Lung (tissue), 12 donors: ENCODE results near the gene PAK6. TPM values are rescaled to one million over a fixed set of nuclear protein-coding genes. Genes with fewer than 3 reads are reported as not detected.

Experiments used
- ATAC-seq: fragments of 200-7000 bp; cut with Tn5 transposase; one replicate; pipeline ENCODE4 v1.9.1; 2020; ENCODE audit warnings: moderate number of reproducible peaks; ENCODE audit not compliant: insufficient read depth, low FRiP score
- DNase-seq, 3 donors: peaks; one replicate each; pipeline ENCODE4 v3.0.0-alpha.2; 2013 to 2017
- H3K27ac ChIP-seq, 2 donors: one replicate each; pipeline ENCODE4 v1.5.1; 2013; ENCODE audit warnings: mild to moderate bottlenecking in 2 of 2, moderate library complexity in 2 of 2, control low read depth in 1 of 2, inconsistent platforms in 1 of 2, low read depth in 1 of 2, low read length in 1 of 2
- H3K27me3 ChIP-seq, 3 donors: one replicate each; pipeline ENCODE4 v1.5.1; 2013; ENCODE audit warnings: low read length in 2 of 3; ENCODE audit not compliant: control insufficient read depth in 3 of 3, insufficient read depth in 3 of 3
- H3K36me3 ChIP-seq, 4 donors: one replicate each; pipeline ENCODE4 v1.5.1; 2013; ENCODE audit warnings: low read length in 4 of 4, mild to moderate bottlenecking in 1 of 4, moderate library complexity in 1 of 4; ENCODE audit not compliant: control insufficient read depth in 4 of 4, insufficient read depth in 4 of 4
- H3K4me1 ChIP-seq, 5 donors: one replicate each; pipeline ENCODE4 v1.5.1; 2013; ENCODE audit warnings: low read length in 5 of 5, mild to moderate bottlenecking in 2 of 5, moderate library complexity in 1 of 5; ENCODE audit not compliant: control insufficient read depth in 5 of 5, insufficient read depth in 5 of 5
- H3K4me3 ChIP-seq: one replicate; pipeline ENCODE4 v1.5.1; 2013; ENCODE audit warnings: mild to moderate bottlenecking, control low read depth, moderate library complexity
- H3K9ac ChIP-seq, 2 donors: one replicate each; pipeline ENCODE4 v1.5.1; 2013; ENCODE audit warnings: low read length in 2 of 2, control low read depth in 1 of 2; ENCODE audit not compliant: insufficient read depth in 1 of 2
- H3K9me3 ChIP-seq, 4 donors: one replicate each; pipeline ENCODE4 v1.5.1; 2013; ENCODE audit warnings: low read length in 3 of 4, mild to moderate bottlenecking in 1 of 4, moderate library complexity in 1 of 4; ENCODE audit not compliant: control insufficient read depth in 4 of 4, insufficient read depth in 3 of 4
- CTCF ChIP-seq: IDR thresholded peaks from 2 replicates; pipeline ENCODE4 v1.5.1; 2012; ENCODE audit warnings: mild to moderate bottlenecking; ENCODE audit errors: control extremely low read depth, extremely low read depth
- WGBS, 2 donors: extraction: QIAGEN DNeasy Blood & Tissue Kit; methylation state at CpG; one replicate each; pipeline ENCODE4 v1.1.7; 2013; 5-methylcytosine and 5-hydroxymethylcytosine counted together
- polyA plus RNA-seq, 2 donors: library from polyadenylated mRNA; stranded (reverse); fragments of 200-250 nt; gene quantifications; one replicate each; pipeline ENCODE4 v1.2.1, GENCODE V29; 2013
- total RNA-seq, 2 donors: library from RNA; depleted of rRNA in 1 of 2; stranded (reverse); fragments of >200 nt in 1 of 2; gene quantifications; one replicate each; pipeline ENCODE4 v1.2.1, GENCODE V29; 2014 to 2021
- donor health status: control.
- donor health status: control.
- donor health status: Bipolar disorder and iron deficiency.
- donor health status: healthy.
- donor health status: DM: yes; HTN: yes; CAD: no.

PAK6 gene
- total and polyA plus RNA-seq, 4 donors = 5.8 to 10.4 (median 7.2) TPM

- Histone ChIP-seq H3K27ac (no peak overlapping the region), H3K4me3 (no peak overlapping the region), H3K36me3 (peaks cover 0 to 2% (median 0%) of the 10 kb centered on the region in 4 donors), H3K27me3 (peaks cover 3 to 33% (median 31%) of the 10 kb centered on the region in 3 donors), H3K9ac (no peak overlapping the region), H3K9me3 (no peaks in the 10 kb centered on the region), H3K4me1 (peaks cover 0 to 23% (median 7%) of the 10 kb centered on the region in 5 donors)
- TF ChIP-seq CTCF = no peak
- DNase-seq (no peak), ATAC-seq (no peak)
- WGBS, 2 donors = 68 to 74% methylated on average over 10 of the region's 10 CpGs
Observed at GRCh38 chr15:40278026-40278425, 39.2 kb downstream of the PAK6 start.

- Histone ChIP-seq H3K4me3 (no peak overlapping the region), H3K9ac (no peak overlapping the region), H3K4me1 (peaks cover 0 to 23% (median 8%) of the 10 kb centered on the region in 5 donors), H3K27ac (no peak overlapping the region), H3K27me3 (peaks cover 3 to 46% (median 42%) of the 10 kb centered on the region in 3 donors), H3K9me3 (no peaks in the 10 kb centered on the region), H3K36me3 (peaks cover 0 to 2% (median 0%) of the 10 kb centered on the region in 4 donors)
- WGBS, 2 donors = 24 to 36% methylated on average over 40 of the region's 40 CpGs
- DNase-seq (peak; percentile 67 to 77 (median 69)), ATAC-seq (peak; percentile 49)
- peak; percentile 96 for TF ChIP-seq CTCF
Observed at GRCh38 chr15:40279437-40280141, 40.7 kb downstream of the PAK6 start.

- Histone ChIP-seq H3K4me1 (peaks cover 0 to 31% (median 8%) of the 10 kb centered on the region in 5 donors), H3K27ac (no peak overlapping the region), H3K36me3 (peaks cover 0 to 2% (median 0%) of the 10 kb centered on the region in 4 donors), H3K9me3 (no peaks in the 10 kb centered on the region), H3K9ac (no peak overlapping the region), H3K27me3 (peaks cover 3 to 48% (median 44%) of the 10 kb centered on the region in 3 donors), H3K4me3 (no peak overlapping the region)
- 50 to 71% methylated on average over 30 of the region's 30 CpGs for WGBS, 2 donors
- DNase-seq (no peak), ATAC-seq (no peak)
- no peak for TF ChIP-seq CTCF
Observed at GRCh38 chr15:40280260-40281056, 41.6 kb downstream of the PAK6 start.
